ENCODE data around the gene CSHL1.
"Not testable (repeated sequence)": the region's sequence is repeated elsewhere in the genome, so short reads cannot be mapped to it uniquely, and the experiment has no call there.

Gene CSHL1

GRCh38 chr17:63927464-63928171, 16.6 kb upstream of the CSHL1 start:
- Histone ChIP-seq H3K27me3 (ENCODE audit: insufficient read depth, poor library complexity, severe bottlenecking) (no peaks in the 10 kb centered on the region), H3K4me3 (ENCODE audit: severe bottlenecking) (no peak overlapping the region), H3K4me1 (ENCODE audit: insufficient read depth, poor library complexity, severe bottlenecking) (no peaks in the 10 kb centered on the region), H3K27ac (ENCODE audit: poor library complexity, severe bottlenecking) (no peak overlapping the region), H3K9me3 (ENCODE audit: severe bottlenecking) (no peaks in the 10 kb centered on the region), H3K36me3 (ENCODE audit: low read depth) (no peaks in the 10 kb centered on the region)
- DNase-seq (ENCODE audit: low spot score) (no peak), ATAC-seq (ENCODE audit: low read depth) (no peak)
- TF ChIP-seq CTCF (IDR thresholded peaks at IDR 0.05; ENCODE audit: poor library complexity, severe bottlenecking), result no peak

- no peaks in the 10 kb centered on the region for H3K4me1 ChIP-seq (ENCODE audit: insufficient read depth, poor library complexity, severe bottlenecking)
- ATAC-seq (ENCODE audit: low read depth) (no peak), DNase-seq (ENCODE audit: low spot score) (no peak)
- H3K4me3 ChIP-seq (ENCODE audit: severe bottlenecking), result no peak overlapping the region
- no peak for TF ChIP-seq CTCF (IDR thresholded peaks at IDR 0.05; ENCODE audit: poor library complexity, severe bottlenecking)
- no peaks in the 10 kb centered on the region for H3K27me3 ChIP-seq (ENCODE audit: insufficient read depth, poor library complexity, severe bottlenecking)
- no peaks in the 10 kb centered on the region for H3K36me3 ChIP-seq (ENCODE audit: low read depth)
- H3K27ac ChIP-seq (ENCODE audit: poor library complexity, severe bottlenecking), result no peak overlapping the region
- H3K9me3 ChIP-seq (ENCODE audit: severe bottlenecking), result no peaks in the 10 kb centered on the region
Observed at GRCh38 chr17:63926164-63926563, 15.1 kb upstream of the CSHL1 start.

- H3K4me3 ChIP-seq (ENCODE audit: severe bottlenecking), result no peak overlapping the region
- H3K4me1 ChIP-seq (ENCODE audit: insufficient read depth, poor library complexity, severe bottlenecking), result no peaks in the 10 kb centered on the region
- no peaks in the 10 kb centered on the region for H3K9me3 ChIP-seq (ENCODE audit: severe bottlenecking)
- H3K27me3 ChIP-seq (ENCODE audit: insufficient read depth, poor library complexity, severe bottlenecking), result no peaks in the 10 kb centered on the region
- H3K27ac ChIP-seq (ENCODE audit: poor library complexity, severe bottlenecking), result no peak overlapping the region
- no peak for ATAC-seq (ENCODE audit: low read depth)
- no peak for DNase-seq (ENCODE audit: low spot score)
- H3K36me3 ChIP-seq (ENCODE audit: low read depth), result no peaks in the 10 kb centered on the region
- no peak for TF ChIP-seq CTCF (IDR thresholded peaks at IDR 0.05; ENCODE audit: poor library complexity, severe bottlenecking)
Observed at GRCh38 chr17:63925615-63926014, 14.6 kb upstream of the CSHL1 start.

- DNase-seq (ENCODE audit: low spot score); H3K27me3 ChIP-seq (ENCODE audit: insufficient read depth, poor library complexity, severe bottlenecking); H3K4me1 ChIP-seq (ENCODE audit: insufficient read depth, poor library complexity, severe bottlenecking); ATAC-seq (ENCODE audit: low read depth); H3K36me3 ChIP-seq (ENCODE audit: low read depth); H3K9me3 ChIP-seq (ENCODE audit: severe bottlenecking); H3K27ac ChIP-seq (ENCODE audit: poor library complexity, severe bottlenecking); H3K4me3 ChIP-seq (ENCODE audit: severe bottlenecking): not testable (repeated sequence)
Observed at GRCh38 chr17:63922402-63922801, 11.3 kb upstream of the CSHL1 start.

- H3K36me3 ChIP-seq (ENCODE audit: low read depth); ATAC-seq (ENCODE audit: low read depth); H3K27me3 ChIP-seq (ENCODE audit: insufficient read depth, poor library complexity, severe bottlenecking); H3K4me1 ChIP-seq (ENCODE audit: insufficient read depth, poor library complexity, severe bottlenecking); DNase-seq (ENCODE audit: low spot score); H3K9me3 ChIP-seq (ENCODE audit: severe bottlenecking); H3K27ac ChIP-seq (ENCODE audit: poor library complexity, severe bottlenecking); H3K4me3 ChIP-seq (ENCODE audit: severe bottlenecking): not testable (repeated sequence)
Observed at GRCh38 chr17:63920779-63921178, 9.7 kb upstream of the CSHL1 start.

GRCh38 chr17:63920050-63920449, 9.0 kb upstream of the CSHL1 start:
- H3K4me1 ChIP-seq (ENCODE audit: insufficient read depth, poor library complexity, severe bottlenecking); ATAC-seq (ENCODE audit: low read depth); H3K9me3 ChIP-seq (ENCODE audit: severe bottlenecking); H3K4me3 ChIP-seq (ENCODE audit: severe bottlenecking); H3K27me3 ChIP-seq (ENCODE audit: insufficient read depth, poor library complexity, severe bottlenecking); DNase-seq (ENCODE audit: low spot score); H3K36me3 ChIP-seq (ENCODE audit: low read depth); H3K27ac ChIP-seq (ENCODE audit: poor library complexity, severe bottlenecking): not testable (repeated sequence)
